Endometrial microvascular endothelial cells (primary cell): ENCODE data around the gene SGCD. TPM values are rescaled to one million over a fixed set of nuclear protein-coding genes. Genes with fewer than 3 reads are reported as not detected.

Experiments
- in situ Hi-C: cut with HindIII; loops from 2 replicates; pipeline ENCODE4 v1.10.0; 2017; ENCODE audit warnings: low sequenced_read_pairs, low pct_unique_long_range_greater_than_20kb; ENCODE audit errors: inconsistent ontology term
- total RNA-seq: library from RNA; depleted of rRNA; stranded (reverse); fragments of >200 nt; gene quantifications from one replicate; pipeline ENCODE4 v1.2.3, GENCODE V29; 2015; ENCODE audit errors: inconsistent ontology term

SGCD gene
- total RNA-seq, 1 donor from 2014 or later = not detected

GRCh38 chr5:156778139-156778706, 451.3 kb downstream of the SGCD start:
- in situ Hi-C loops = no loop called here

- in situ Hi-C loops = no loop called here
These were observed 451.8 kb downstream of the SGCD start for GRCh38 chr5:156778752-156779151.

DNA sequence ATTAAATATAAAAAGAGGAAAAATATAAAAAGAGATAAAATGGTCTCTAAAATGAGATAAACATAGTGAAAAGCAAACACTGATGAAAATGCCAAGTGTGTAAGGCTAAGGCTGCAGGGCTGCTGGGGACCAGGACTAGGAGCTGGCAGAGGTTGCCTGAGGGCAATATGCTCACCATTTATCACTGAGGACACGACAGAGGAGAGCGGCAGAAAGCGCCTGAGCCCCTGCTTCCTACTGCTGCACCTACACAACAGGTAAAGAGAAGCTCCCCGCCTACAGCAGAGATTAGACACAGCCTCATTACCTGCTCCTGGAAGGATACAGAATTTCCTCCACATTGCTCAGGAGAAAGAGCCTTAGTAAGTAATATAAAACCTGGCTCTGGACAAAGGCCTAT, 452.5 kb downstream of the SGCD start:
- in situ Hi-C loops = no loop called here

DNA sequence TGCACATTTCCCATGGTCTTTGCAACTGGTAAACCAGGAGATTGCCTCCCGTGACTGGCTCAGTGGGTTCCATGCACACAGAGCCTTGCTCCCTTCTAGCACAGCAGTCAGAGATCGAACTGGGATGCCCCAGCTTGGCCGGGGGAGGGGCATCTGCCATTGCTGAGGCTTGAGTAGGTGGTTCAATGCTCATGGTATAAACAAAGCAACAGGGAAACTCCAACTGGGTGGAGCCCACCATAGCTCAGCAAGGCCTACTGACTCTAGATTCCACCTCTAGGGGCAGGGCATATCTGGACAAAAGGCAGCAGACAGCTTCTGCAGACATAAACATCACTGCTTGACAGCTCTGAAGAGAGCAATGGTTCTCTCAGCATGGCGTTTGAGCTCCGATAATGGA, 456.1 kb downstream of the SGCD start:
- in situ Hi-C loops = no loop called here

DNA sequence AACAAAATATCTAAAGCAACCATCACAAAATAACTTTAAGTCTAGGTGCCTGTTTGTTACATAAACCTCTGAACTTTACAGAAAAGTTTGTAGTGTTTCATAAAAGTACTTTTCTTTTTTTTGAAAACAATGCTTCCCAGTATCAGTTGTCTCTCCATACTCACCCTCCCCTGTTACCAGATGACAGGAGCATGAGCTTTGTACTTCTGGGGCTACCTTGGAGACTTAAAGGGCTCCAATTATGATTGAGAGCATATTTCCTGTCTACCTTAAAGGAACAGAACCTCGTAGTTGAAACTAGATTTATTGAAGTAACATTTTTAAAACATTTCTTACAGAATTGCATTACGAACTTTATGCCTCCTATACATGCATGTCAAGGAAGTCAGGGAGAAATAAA, 467.7 kb downstream of the SGCD start:
- in situ Hi-C loops = no loop called here

GRCh38 chr5:156798201-156798600, 471.2 kb downstream of the SGCD start:
- in situ Hi-C loops = no loop called here

DNA sequence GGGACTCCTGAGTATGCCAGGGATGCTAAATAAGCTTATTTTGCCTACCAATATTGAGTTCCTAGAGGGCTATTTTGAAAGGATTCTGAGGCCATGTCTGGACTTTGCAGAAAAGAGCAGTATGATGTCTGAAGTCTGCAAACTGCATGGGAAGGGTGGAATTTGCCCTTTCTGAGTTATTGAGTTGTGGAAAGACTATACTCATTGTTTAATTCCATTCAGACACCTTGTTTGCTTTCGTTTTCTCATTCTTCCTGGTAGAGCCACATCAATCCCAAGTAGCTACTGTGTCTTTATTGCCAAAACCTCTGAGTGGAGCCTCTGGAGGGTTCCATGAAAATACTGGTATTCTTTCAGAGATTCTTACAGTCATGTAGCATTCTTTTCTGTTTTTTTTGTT, 472.2 kb downstream of the SGCD start:
- in situ Hi-C loops = no loop called here

- in situ Hi-C loops = no loop called here
These were observed 474.0 kb downstream of the SGCD start for GRCh38 chr5:156800929-156801328.

DNA sequence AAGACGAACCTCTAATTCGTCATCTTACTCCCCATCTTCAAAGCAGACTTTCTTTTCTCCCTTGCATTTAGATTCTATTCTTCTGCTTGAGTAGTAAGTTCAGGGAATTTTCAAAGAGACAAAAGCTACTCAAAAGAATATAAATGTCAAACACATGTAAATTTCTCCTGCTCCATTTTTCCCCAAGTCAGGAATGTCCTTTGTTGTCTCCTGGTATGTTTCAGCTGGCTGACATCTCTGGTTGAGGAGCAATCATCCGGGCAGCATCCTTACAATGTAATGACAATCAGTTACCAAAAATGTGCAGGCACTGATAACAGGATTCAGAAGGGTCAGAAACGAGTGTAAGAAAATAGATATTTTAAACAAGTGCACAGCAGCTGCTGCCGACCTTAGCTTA, 475.5 kb downstream of the SGCD start:
- in situ Hi-C loops = no loop called here

DNA sequence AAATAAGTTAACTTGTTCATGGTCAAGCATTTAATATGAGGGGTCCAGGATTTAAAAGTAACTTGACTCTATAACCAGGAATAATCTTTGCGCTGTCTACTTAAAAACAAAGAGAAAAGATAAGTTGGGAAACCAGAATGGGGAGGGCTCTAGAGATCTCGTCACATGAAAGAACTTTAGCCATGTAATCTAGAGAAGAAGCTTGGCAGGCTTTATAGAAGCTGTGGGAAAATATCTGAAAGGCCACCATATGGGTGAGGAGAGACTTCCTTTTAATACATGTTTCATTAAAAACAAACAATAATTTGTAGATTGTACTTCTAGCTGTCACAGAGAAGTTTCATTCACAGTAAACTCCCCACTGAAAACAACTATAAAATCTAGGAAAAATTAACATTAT, 476.4 kb downstream of the SGCD start:
- in situ Hi-C loops = no loop called here

GRCh38 chr5:156812959-156813358, 486.0 kb downstream of the SGCD start:
- in situ Hi-C loops = no loop called here

DNA sequence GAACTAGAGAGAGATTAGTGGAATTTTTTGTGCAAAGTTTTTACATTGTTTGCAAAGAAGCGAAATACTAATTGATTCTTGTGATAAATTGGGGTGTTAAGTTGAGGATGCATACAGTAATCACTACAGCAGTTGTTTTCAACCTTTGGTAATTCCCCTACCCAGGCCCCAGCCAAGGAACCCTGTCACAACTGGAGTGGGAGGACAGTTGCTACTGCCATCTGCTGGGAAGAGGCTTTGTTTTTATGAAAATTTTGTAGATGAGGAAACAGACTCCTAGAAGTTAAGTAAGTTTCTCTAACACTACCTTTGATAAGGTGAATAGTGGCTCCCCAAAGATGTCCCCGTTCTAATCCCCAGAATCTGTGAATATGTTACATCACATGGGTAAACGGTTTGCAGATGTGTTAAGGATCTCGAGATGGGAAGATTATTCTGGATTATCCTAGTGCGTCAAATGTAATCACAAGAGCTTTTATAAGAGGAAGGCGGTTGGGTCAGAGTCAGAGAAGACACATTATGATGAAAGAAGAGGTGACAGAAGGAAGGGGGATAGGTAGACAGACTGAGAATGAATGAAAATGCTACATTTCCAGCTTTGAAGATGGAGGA, 489.1 kb downstream of the SGCD start:
- in situ Hi-C loops = no loop called here
